SU-DHL-6 (cell line): Measurements from ENCODE around the gene EN2.

Experiments
- CTCF ChIP-seq: fragments of 200-600 bp; sonication (generic); IDR thresholded peaks from one replicate; pipeline ENCODE4 v1.5.1; 2017; ENCODE audit warnings: antibody characterized with exemption, mild to moderate bottlenecking, low read length, moderate library complexity; ENCODE audit not compliant: insufficient read depth, poor library complexity, severe bottlenecking
- EZH2phosphoT487 ChIP-seq: fragments of 200-600 bp; sonication (generic), shearing (Covaris generic); conservative IDR thresholded peaks from 2 replicates; pipeline ENCODE4 v1.6.1; 2018; ENCODE audit warnings: mild to moderate bottlenecking, antibody characterized with exemption, low read length, moderate library complexity, mixed read lengths

GRCh38 chr7:155420116-155420515 is 37.8 kb upstream of the EN2 start:
- TF ChIP-seq CTCF: no peak
- no peak for TF ChIP-seq EZH2phosphoT487
